Breast epithelium (tissue), 3 donors: ENCODE data around the gene ZMYM2.

Source experiments
- POLR2A ChIP-seq: fragments of 450-650 bp; IDR thresholded peaks from one replicate; pipeline ENCODE4 v1.6.1; 2016; ENCODE audit warnings: antibody characterized with exemption, mild to moderate bottlenecking, moderate library complexity
- TF ChIP-seq, protein P1 (sequence below), 3 donors: fragments of 450-650 bp; IDR thresholded peaks; one replicate each; pipeline ENCODE4 v1.5.1; 2016 to 2017; ENCODE audit warnings: antibody characterized with exemption in 3 of 3, mild to moderate bottlenecking in 3 of 3, moderate library complexity in 3 of 3

DNA sequence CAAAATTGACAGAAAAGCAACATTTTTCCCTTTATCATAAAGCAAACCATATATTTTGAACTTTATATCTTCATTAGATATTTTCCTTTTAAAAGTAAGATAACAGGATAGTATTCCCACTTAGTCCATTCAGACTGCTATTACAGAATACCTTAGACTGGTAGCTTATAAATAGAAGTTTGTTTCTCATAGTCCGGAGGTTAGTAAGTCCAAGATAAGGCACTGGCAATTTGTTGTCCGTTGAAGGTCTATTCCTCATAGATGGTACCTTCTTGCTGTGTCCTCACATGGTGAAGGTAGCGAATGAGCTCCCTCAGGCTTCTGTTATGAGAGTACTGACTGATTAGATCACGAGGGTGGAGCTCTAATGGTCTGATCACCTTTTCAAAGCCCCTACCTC lies 70.4 kb downstream of the ZMYM2 start:
- TF ChIP-seq, protein P1, sequence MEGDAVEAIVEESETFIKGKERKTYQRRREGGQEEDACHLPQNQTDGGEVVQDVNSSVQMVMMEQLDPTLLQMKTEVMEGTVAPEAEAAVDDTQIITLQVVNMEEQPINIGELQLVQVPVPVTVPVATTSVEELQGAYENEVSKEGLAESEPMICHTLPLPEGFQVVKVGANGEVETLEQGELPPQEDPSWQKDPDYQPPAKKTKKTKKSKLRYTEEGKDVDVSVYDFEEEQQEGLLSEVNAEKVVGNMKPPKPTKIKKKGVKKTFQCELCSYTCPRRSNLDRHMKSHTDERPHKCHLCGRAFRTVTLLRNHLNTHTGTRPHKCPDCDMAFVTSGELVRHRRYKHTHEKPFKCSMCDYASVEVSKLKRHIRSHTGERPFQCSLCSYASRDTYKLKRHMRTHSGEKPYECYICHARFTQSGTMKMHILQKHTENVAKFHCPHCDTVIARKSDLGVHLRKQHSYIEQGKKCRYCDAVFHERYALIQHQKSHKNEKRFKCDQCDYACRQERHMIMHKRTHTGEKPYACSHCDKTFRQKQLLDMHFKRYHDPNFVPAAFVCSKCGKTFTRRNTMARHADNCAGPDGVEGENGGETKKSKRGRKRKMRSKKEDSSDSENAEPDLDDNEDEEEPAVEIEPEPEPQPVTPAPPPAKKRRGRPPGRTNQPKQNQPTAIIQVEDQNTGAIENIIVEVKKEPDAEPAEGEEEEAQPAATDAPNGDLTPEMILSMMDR (IDR thresholded peaks at IDR 0.05) = no peak
- no peak for TF ChIP-seq POLR2A
